HG02588 (cell line): ENCODE results near the gene BTBD9.
"Not testable (repeated sequence)": the region's sequence is repeated elsewhere in the genome, so short reads cannot be mapped to it uniquely, and the experiment has no call there.

Experiments used
- ATAC-seq: cut with Tn5 transposase; IDR thresholded peaks from one replicate; pipeline ENCODE4 v1.9.1; 2021; ENCODE audit warnings: mild to moderate bottlenecking, moderate library complexity; ENCODE audit not compliant: unreplicated experiment

Gene BTBD9

DNA sequence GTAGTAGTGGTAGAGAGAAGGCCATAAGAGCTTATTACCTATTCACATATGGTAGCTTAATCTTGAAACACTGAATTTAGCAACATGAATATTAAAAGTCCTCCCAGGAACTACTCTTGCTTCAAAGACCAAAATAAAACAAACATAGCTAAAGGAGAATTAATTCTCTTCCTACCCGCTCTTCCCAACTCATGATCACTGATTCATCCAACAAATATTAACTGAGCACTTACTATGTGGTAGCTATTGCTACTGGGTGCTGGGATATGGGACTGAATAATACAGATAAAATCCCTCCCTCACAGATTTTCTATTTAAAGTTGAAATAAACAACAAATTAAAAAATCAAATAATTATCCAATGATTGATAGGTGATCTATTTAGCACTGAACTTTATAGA lies 287.1 kb downstream of the BTBD9 start:
- ATAC-seq: no peak

DNA sequence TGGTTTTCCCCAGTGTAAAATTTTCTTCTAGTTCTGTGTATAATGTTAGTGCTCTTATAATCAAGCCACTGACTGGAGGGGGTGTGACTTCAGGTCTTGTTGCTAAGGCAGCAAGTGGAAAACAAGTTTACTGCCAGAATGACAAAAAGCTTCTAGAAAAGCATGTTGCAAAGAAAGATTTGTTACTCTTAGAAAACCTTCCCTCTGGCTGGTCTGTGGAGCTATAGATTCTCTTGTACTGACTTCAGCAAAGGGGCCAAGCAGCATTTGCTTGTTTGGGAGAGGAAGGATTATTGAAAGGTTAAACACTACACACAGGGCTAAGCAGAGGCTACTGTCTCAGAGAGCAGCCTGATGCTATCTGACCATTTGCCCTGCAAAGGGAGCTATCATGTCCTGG lies 288.8 kb downstream of the BTBD9 start:
- ATAC-seq: no peak

DNA sequence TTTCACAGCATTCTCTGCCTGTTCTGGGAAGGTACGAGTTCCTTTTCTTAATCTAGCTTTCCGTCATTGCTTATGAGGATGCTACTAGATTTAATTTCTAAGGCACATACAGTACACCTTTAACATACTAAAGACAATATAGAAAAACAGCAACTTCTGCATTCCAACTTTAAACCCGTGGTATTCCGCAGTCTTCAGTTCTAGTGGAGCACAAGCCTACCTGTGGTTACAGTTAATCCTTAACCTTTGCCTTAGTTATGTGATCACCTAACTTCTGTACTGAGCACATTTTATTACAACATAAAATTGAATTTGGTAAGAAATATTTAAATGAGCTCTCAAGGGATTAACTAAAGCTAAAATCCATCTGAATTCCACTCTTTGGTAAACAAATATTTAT lies 289.5 kb downstream of the BTBD9 start:
- ATAC-seq: no peak

DNA sequence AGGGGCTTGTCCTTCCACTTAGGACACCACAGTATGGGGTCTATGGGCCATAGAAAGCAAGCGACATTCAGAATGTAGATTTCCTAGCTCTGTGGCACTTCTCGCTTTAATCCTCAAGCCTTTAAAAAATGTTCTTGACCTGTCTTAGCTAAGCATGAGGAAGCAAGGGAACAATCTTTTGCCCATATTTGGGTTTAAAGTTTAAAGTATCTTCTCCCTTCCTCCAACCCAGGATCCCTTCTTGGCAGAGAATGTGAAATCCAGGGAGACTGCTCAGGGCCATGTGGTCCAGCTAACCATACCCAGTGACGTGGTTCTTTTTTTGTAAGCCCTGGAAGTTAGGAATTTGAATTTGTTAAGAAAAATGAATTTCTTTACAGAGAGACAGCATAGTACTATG lies 289.9 kb downstream of the BTBD9 start:
- no peak for ATAC-seq

DNA sequence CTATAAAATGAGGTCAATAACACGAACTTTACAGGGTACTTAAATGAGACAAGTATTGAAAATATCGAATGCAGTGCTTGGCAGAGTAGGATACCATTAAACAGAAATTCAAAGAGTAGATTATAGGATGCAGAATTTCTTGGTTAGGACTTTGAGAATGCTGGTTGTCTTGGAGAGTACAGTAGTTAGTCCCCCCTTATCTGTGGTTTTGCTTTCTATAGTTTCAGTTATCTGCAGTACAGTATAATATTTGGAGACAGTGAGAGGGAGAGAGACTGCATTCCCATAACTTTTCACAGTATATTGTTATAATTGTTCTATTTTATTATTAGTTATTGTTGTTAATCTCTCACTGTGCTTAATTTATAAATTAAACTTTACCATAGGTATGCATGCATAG lies 290.5 kb downstream of the BTBD9 start:
- no peak for ATAC-seq

DNA sequence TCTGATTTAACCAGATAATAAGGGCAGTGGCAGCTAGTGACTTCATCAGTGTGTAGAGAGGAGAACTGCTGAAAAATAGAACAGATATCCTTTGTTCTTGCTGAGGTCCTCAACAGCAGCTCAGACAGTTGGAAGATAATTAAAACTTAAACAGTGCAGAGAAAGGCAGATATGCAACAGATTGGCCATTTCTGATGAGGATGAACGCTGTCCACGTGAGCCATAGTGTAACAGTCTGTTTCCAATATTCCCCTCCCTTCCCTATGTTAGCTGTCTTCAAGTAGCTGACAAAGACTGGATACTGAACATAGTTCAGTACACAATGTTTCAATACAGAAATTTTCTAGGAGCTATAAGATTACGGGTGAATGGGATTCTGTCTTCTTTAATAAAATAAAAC lies 291.4 kb downstream of the BTBD9 start:
- ATAC-seq: no peak

DNA sequence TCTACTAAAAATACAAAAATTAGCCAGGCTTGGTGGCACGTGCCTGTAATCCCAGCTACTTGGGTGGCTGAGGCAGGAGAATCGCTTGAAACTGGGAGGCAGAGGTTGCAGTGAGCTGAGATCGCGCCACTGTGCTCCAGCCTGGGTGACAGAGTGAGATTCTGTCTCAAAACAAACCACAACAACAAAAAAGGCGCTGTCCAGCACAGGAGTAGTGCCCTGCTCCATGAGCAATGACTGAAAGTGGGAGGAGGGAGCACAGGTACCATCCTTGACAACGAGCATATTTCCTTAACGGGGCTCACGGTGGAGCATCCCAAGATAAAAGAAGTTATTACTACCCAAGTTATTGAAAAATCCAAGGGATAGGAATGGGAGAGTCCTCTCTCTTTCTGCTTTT lies 291.9 kb downstream of the BTBD9 start:
- not testable (repeated sequence) for ATAC-seq

DNA sequence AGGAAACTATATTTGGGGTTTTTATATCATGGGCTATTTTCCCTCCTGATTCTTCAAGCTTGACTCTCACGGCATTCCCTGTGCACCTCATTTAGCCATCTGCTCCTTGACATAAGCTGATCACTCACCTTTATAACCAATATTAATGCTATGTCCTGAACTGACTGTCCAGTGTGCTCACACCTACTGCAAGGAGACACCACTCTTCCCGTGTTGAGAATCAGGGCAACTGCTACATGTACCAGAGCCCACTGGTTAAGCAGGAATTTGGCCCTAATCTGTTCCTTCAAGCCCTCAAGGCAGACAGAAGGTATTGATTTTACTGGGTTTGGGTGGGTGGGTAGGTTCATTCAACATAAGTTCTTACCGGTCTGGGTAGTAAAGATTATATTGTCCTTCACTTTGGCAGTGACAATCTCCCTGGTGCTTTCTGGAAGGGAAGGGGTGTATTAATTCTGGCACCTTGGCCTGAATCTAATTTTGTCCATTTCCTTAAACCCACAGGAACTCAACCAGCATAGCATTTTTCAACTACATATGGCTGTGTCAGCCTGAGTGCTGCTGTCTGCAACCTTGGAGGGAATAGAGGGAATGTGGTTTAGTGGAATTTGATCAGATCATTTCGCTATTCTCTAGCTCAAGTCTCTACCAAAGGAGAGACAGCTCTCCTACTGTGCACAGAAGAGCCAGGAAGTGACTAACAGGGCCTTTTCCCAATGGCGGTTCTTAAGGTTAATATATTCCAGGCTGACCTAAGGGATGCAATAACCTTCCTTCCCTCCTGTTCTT lies 293.2 kb downstream of the BTBD9 start:
- no peak for ATAC-seq

DNA sequence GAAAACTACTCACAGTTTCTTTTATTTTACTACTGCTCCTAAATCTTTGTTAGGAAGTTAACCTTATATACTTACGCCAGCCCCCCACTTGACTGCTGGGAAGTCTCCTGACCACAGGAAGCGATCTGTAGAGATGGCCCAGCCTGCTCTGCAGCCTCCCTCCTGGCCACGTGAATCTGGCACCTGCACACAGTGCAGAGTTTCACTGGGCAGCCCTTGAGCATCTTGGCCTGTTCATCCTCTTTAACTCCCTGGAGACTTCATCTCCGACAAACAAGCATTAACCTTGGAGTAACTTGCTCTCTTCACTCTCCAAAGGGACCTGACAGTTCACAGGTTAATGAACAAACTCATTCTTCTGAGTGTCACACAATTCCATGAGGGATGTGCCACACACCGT lies 294.1 kb downstream of the BTBD9 start:
- ATAC-seq: no peak

DNA sequence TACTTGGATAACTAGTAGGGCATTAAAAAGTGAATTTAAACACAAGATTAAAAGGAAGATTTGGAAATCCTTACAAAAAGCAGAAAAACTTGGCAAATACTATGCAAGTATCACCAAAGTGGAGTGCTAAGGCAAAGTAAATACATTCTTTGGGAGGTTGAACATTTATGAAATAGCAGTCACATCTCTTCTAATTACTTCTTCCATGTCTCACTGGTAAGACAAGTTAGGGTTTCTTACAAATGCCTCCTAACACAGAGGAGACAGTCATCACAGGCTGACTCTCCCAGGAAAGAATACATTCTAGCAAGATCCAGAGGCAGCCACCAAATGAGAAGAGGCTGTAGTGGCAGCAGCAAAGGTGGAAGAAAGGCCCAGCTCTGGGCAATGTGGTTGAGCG lies 298.2 kb downstream of the BTBD9 start:
- no peak for ATAC-seq

DNA sequence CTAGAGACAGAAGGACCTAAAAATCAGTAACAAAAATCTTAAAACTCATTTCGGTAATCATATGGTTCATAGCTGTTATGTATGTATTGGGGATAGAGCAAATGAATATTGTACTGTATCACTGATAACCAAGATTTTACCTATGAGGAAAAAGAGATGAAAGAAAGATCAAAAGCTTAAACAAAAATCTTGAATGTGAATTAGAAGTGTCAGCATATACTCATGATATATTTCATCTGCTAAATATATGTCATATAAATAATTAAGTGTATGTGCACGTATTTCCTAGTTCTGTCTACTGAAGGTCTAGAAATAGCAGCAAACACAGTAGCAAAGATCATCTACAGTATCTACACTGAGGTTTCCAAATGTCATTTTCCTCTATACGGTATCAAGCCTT lies 299.8 kb downstream of the BTBD9 start:
- no peak for ATAC-seq

DNA sequence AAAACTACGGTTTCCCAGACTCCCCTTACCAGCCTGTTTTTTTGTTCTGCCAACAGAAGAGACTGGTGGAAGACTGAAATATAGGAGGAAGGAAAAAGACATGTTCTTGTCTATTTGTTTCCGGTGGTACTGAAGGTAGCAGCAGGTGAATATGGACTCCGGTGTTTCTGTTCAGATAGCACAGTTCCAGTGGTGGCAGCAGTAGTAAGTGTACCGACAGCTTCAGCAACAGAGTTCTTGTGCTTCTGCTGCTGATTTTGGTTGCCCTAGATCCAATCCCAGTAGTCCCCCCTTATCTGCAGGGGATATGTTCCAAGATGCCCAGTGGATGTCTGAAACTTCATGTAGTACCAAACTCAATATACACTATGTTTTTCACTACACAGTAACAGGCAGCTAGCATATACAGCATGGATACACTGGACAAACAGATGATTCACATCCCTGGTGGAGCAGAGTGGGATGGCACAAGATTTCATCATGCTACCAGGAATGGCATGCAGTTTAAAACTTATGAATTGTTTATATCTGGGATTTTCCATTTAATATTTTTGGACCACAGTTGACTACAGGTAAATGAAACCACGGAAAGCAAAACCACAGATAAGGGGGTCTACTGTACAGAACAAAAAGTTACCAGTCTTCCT lies 301.8 kb downstream of the BTBD9 start:
- no peak for ATAC-seq

DNA sequence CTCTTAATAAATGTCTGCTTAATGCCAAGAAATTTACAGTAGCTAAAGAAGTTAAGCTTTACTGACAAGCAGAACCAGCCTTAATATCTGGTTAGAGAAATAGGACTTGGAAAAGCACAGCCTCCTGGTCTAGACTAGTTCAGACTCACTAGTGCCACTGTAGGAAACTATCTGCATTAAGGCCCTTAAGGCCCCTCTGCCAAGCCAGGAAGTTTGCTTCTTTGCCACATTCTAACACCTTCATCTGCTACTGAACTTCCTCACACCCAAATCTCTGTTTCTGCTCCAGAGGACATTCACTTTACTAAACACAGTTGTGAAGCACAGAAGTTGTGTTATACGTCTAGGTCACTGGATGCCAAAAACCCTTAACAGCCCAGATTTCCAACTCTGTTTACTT lies 302.8 kb downstream of the BTBD9 start:
- ATAC-seq: no peak

DNA sequence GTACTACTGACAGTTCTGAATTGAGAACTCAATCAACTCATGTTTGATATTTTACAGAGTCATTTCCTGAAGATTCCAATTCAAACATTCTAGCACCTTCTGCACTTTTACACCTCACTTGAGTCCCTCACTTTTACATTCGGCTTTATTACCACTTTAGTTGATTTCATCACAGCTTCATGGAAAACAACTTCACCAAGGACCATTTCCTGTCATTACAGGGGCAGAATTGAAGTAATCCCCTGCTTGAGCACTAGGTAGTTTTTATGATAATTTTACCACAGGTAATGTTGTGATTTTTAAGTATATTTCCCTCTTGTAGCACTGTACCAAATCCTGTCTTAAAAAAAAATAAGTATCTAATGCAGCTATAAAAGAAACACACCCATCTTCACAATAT lies 312.9 kb downstream of the BTBD9 start:
- no peak for ATAC-seq

DNA sequence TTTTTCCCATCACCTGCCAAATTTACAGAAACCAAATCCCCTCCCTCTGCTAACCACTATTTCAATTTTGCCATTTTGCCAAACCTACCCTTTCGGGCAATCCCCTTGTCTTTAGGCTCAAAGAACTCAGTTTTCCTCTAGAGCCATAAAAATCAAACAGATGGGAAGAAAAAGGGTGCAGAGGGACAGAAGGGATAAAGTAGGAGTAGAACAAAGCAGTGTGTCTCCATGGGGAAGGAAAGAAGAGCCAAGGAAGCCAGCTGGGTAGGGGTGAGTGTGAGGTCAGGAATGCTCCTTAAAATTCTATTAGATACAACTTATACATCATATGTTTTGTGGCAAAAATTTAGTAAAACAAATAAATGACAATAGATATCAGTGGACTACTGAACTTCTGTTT lies 316.5 kb downstream of the BTBD9 start:
- no peak for ATAC-seq

DNA sequence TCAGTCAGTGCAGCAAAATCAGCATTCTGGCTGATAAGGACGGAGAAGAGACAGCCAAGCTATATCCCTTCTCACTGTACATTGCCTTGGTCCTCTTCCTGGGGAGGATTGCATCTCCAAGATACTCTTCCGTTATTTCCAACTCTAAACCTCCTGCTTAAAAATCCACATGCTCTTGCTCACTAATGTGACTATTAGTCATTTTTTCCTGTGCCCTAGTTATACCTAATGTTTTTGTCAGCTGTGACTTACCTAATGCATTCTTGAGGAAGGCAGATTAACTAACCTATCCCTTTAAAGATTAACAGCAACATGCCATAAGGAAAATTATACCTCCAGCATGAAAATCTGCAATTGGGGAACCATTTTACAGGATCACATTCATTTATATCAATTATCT lies 317.6 kb downstream of the BTBD9 start:
- no peak for ATAC-seq

DNA sequence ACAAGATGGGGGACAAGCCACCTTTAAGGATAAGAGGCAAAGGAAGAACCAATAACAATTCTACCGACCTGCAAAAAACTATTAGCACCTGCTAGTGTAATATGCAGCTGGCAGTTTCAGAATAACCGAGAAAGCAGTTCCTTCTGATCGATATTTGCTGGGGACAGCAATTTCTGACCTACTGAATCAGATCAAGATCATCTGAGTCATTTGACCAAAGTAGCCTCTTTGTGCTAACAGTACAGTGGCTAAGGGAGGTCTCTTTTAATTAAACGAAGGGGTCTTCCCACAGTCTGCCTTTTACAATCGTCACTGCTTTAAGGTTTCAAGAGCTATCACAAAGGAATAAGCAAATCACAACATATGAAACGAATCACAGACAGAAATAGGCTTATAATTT lies 318.9 kb downstream of the BTBD9 start:
- ATAC-seq: peak; percentile 69

DNA sequence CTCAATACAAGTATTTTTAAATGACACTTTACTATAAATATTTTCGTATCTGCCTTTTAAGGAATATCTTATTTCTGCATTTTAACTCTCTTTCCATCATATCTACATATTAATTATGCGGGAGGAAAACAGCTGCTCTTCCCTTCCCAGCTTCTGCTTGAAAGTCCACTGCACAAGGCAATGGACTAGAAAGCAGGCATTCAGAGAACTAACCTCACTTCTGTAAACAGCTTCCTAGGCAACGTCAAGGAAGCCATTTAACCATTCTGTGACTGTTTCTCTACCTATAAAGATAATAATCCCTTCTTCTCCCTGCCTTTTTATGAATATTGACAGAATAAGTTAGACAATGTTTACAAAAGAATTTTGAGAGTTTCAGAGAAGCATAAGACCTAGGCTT lies 319.4 kb downstream of the BTBD9 start:
- ATAC-seq: no peak

DNA sequence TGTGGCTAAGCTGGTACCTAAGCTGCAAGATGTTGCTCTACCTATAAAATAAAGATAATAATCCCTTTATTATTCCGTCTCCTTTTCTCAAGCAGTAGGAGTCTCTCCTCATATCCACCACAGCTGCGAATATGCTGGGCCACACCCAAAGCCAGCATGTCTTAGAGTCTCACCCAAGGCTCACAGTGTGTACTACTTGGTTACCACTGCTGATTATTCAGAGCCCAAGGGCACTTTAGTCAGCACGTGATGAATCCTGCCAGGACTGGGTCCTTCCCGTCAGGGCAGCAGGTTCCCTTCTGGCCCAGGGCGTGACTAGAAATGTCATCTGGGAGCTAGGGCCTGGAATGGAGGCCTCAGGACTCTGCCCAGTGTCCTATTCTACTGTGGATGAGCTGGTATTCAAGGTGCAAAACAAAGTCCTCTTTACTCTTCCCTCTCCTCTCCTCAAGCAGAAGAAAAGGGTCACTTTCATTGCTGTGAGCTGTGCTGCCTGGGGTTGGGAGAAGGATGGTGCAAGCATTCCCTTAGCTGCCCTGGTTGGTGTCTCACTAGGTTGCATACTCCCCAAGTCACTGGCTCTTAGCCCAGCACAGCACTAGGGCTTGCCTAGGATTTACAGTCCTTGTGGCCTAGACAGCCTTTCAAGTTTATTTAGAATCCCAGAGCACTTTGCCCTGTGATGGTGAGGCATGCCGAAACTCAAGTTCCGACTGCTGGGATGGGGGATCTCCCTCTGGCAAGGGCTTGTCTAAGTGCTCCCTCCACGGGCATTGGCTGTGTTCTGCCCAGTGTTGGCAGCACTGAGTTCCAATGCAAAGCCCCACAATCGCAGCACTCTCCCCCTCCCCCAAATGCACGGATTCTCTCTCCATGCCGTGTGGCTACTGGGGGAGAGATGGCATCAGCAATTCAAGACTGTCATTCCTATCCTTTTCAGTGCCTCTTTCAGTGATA lies 320.2 kb downstream of the BTBD9 start:
- ATAC-seq: no peak

DNA sequence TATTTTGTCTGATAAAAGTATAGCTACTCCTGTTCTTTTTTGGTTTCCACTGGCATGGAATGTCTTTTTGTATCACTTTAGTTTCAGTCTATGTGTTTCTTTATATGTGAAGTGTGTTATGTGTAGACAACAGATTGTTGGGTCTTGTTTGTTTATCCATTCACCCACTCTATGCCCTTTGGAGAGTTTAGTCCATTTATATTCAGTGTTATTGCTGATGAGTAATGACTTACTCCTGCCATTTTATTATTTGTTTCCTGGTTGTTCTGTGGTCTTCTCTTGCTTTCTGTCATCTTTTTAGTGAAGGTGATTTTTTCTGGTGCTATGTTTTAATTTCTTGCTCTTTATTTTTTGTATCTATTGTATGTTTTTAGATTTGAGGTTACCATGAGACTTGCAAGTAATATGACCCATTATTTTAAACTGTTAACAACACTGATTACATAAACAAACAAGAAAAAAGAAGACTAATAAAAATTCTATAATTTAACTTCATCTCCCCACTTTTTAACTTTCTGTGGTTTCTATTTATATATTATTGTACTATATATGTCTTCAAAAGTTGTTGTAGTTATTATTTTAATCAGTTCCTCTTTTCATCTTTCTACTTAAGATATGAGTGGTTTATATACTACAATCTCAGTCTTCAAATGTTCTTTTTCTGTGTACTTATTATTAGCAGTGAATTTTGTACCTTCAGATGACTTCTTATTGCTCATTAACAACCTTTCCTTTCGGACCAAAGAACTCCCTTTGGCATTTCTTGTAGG lies 323.4 kb downstream of the BTBD9 start:
- peak; percentile 36 for ATAC-seq

DNA sequence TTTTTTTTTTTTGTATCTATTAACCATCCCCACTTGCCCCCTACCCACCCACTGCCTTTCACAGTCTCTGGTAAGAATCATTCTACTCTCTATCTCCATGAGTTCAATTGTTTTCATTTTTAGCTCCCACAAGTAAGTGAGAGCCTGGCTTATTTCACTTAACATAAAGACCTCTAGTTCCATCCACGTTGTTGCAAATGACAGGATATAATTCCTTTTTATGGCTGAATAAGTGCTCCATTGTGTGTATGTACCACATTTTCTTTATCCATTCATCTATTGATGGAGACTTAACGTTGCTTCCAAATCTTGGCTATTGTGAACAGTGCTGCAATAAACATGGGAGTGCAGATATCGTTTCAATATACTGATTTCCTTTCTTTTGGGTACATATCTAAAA lies 328.5 kb downstream of the BTBD9 start:
- ATAC-seq: no peak
